Stimulated activated CD4-positive, alpha-beta T cell treated with anti-CD3 and anti-CD28 coated beads, Interleukin-12 subunit alpha, Interleukin-12 subunit beta, amount 100 ng/mL, for 48 hours (primary cell): Measurements from ENCODE around the gene ANXA9.
A peak's percentile ranks its signal among the peaks of the same experiment; 100 is the strongest.

Source experiments
- DNase-seq, 3 donors: peaks; one replicate each; pipeline ENCODE4 v3.0.0-alpha.2; 2020; ENCODE audit warnings: low read depth in 2 of 3, low spot score in 1 of 3

Gene ANXA9

GRCh38 chr1:150974580-150975478 is 7.3 kb upstream of the ANXA9 start, which contains the start of gene CERS2:
TSS of gene CERS2 (minus strand) at chr1:150974835. CDS start at chr1:150969090, 5,745 bp downstream.
- DNase-seq = peak in 2 of 3 donors; percentile 53 to 60

GRCh38 chr1:150976401-150976821 is 5.7 kb upstream of the ANXA9 start:
- DNase-seq = no peak

GRCh38 chr1:150976879-150977694 is 5.0 kb upstream of the ANXA9 start:
- peak; percentile 61 to 69 (median 66) for DNase-seq

GRCh38 chr1:150979092-150980056 is 2.7 kb upstream of the ANXA9 start:
- peak; percentile 79 to 95 (median 81) for DNase-seq

GRCh38 chr1:150981177-150981804 is 801 bp upstream of the ANXA9 start:
- no peak for DNase-seq

- DNase-seq = no peak
Observed at GRCh38 chr1:150985179-150985825, 3.2 kb downstream of the ANXA9 start.

GRCh38 chr1:150987924-150988323 is 5.8 kb downstream of the ANXA9 start:
- DNase-seq = no peak

- DNase-seq = no peak
Observed at GRCh38 chr1:150992626-150993025, 10.5 kb downstream of the ANXA9 start.

- no peak for DNase-seq
Observed at GRCh38 chr1:150994248-150994647, 12.2 kb downstream of the ANXA9 start.

GRCh38 chr1:150995460-150995859 is 13.4 kb downstream of the ANXA9 start:
- no peak for DNase-seq

- DNase-seq = no peak
Observed at GRCh38 chr1:150995896-150996295, 13.8 kb downstream of the ANXA9 start.

GRCh38 chr1:150997126-150997872 is 15.2 kb downstream of the ANXA9 start:
- DNase-seq = no peak

- no peak for DNase-seq
Observed at GRCh38 chr1:150997949-150998348, 15.9 kb downstream of the ANXA9 start.

- no peak for DNase-seq
Observed at GRCh38 chr1:150999051-150999674, 17.1 kb downstream of the ANXA9 start.

GRCh38 chr1:150999926-151000325 is 17.8 kb downstream of the ANXA9 start:
- DNase-seq = no peak

GRCh38 chr1:151000408-151000807 is 18.3 kb downstream of the ANXA9 start:
- no peak for DNase-seq

- no peak for DNase-seq
Observed at GRCh38 chr1:151001602-151002001, 19.5 kb downstream of the ANXA9 start.

- DNase-seq = no peak
Observed at GRCh38 chr1:151002051-151002450, 20.0 kb downstream of the ANXA9 start.

GRCh38 chr1:151002611-151003010 is 20.5 kb downstream of the ANXA9 start:
- DNase-seq = no peak
